Right lobe of liver (tissue), 4 donors: ENCODE data around the gene BICC1.

Experiments used
- POLR2A ChIP-seq: fragments of 450-650 bp; IDR thresholded peaks from one replicate; pipeline ENCODE4 v1.6.1; 2017; ENCODE audit warnings: antibody characterized with exemption, mild to moderate bottlenecking
- TF ChIP-seq, protein P1 (sequence below), 4 donors: fragments of 200-600 bp in 3 of 4; fragments of 450-650 bp in 1 of 4; IDR thresholded peaks; one replicate each; pipeline versions ENCODE4 v1.5.1 to v1.8.0; 2016 to 2022; ENCODE audit warnings: antibody characterized with exemption in 4 of 4, mild to moderate bottlenecking in 2 of 4
- donor health status: DM: no; HTN: no; CAD: no.
- donor health status: DM: no; HTN: no; CAD: no.
- donor health status: DM: no; HTN: yes; CAD: no.

DNA sequence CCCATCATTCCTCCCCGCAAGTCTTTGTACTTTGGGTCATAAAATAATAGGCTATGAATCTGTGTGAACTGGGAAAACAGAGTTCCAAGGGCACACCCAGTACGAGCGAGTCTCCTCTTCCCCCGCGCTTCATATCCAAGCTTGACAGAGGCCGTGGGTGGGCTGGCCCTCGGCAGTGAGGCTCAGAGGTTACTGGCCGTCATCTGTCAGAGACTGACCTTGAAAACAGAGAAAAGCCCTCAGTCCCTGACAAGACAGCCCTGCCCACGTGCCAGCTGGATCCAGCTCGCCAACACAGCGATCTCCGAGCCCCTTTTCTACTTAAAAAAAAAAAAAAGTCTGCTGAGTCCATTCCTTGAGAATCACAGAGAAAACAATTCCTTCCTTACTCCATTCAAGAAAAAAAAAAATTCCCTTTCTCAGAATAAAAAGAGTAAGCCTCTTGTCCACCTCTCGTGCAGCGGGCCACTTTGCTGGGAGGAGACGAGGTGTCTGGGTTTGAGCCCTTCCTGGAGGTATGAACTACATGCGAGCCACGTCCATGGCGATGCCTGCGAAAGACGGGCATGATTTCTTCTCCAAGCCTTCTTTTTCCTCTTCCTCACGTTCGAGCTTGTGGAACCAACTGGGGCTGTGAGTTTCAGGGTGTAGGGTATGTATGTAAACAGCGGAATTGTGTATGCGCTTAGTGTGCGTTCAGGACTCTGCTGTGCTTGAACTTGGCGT, 744 bp upstream of the BICC1 start:
- TF ChIP-seq POLR2A = no peak
- TF ChIP-seq, protein P1, sequence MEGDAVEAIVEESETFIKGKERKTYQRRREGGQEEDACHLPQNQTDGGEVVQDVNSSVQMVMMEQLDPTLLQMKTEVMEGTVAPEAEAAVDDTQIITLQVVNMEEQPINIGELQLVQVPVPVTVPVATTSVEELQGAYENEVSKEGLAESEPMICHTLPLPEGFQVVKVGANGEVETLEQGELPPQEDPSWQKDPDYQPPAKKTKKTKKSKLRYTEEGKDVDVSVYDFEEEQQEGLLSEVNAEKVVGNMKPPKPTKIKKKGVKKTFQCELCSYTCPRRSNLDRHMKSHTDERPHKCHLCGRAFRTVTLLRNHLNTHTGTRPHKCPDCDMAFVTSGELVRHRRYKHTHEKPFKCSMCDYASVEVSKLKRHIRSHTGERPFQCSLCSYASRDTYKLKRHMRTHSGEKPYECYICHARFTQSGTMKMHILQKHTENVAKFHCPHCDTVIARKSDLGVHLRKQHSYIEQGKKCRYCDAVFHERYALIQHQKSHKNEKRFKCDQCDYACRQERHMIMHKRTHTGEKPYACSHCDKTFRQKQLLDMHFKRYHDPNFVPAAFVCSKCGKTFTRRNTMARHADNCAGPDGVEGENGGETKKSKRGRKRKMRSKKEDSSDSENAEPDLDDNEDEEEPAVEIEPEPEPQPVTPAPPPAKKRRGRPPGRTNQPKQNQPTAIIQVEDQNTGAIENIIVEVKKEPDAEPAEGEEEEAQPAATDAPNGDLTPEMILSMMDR (IDR thresholded peaks at IDR 0.05) = no peak
